HepG2 (cell line): ENCODE results near the gene PLCB4. TPM values are rescaled to one million over a fixed set of nuclear protein-coding genes. Genes with fewer than 3 reads are reported as not detected.

Experiments used
- ATAC-seq: fragments of 200-7000 bp; cut with Tn5 transposase; 3 replicates; pipeline ENCODE4 v1.9.1; 2020; ENCODE audit warnings: mild to moderate bottlenecking, moderate library complexity
- BruUV-seq: library from RNA; stranded (reverse); fragments of 400-500 nt; replicated peaks from 2 replicates; lab custom pipeline; 2021; lab: Mats Ljungman, UMichigan
- CTCF ChIA-PET: fragments of 300-600 bp; formaldehyde crosslinking; extraction: SDS; loops from one replicate; lab custom pipeline; 2021; ENCODE audit warnings: low total read pairs, inconsistent platforms, low intra/inter-chr PET ratio; lab: Yijun Ruan, JAX
- POLR2A ChIA-PET: fragments of 350-600 bp; sonication (Branson Sonifier 250); formaldehyde crosslinking; loops from one replicate; lab custom pipeline; 2020; ENCODE audit warnings: antibody characterized with exemption, inconsistent platforms; lab: Yijun Ruan, JAX
- DNase-seq: peaks from one replicate; pipeline ENCODE4 v3.0.0-alpha.2; 2015; ENCODE audit warnings: low spot score
- FAIRE-seq: peaks from 3 replicates; lab custom pipeline; 2011; peaks lifted over from hg19 to GRCh38; lab: Jason Lieb, UNC
- H2AFZ ChIP-seq: one replicate; pipeline ENCODE4 v1.6.1; 2011; ENCODE audit warnings: low read length, inconsistent platforms
- H3K27ac ChIP-seq: fragments of 300-600 bp; 3 replicates; pipeline ENCODE4 v1.8.0; 2011; ENCODE audit warnings: mixed run types, mild to moderate bottlenecking, mixed read lengths, low read length, inconsistent platforms; ENCODE audit not compliant: insufficient read depth; ENCODE audit errors: extremely low read length
- H3K27me3 ChIP-seq, 2 experiments: fragments of 200-600 bp in 1 of 2; 2 replicates in 1 of 2; 3 replicates in 1 of 2; pipeline versions ENCODE4 v1.6.0 to v1.8.0; 2011; ENCODE audit warnings: low read length in 2 of 2, mild to moderate bottlenecking in 2 of 2, moderate library complexity in 2 of 2, inconsistent platforms in 1 of 2; ENCODE audit not compliant: insufficient read depth in 2 of 2, control insufficient read depth in 1 of 2
- H3K36me3 ChIP-seq, 2 experiments: fragments of 200-600 bp in 1 of 2; replicated peaks in 1 of 2; 2 replicates in 1 of 2; 3 replicates in 1 of 2; pipeline versions ENCODE4 v1.5.1 to v1.8.0; 2011; ENCODE audit warnings: low read length in 2 of 2, inconsistent platforms in 1 of 2; ENCODE audit not compliant: insufficient read depth in 2 of 2, control insufficient read depth in 1 of 2
- H3K4me1 ChIP-seq: 2 replicates; pipeline ENCODE4 v1.5.1; 2012; ENCODE audit warnings: low read length, inconsistent platforms; ENCODE audit not compliant: insufficient read depth
- H3K4me2 ChIP-seq: 2 replicates; pipeline ENCODE4 v1.6.0; 2011; ENCODE audit warnings: low read depth, low read length, inconsistent platforms
- H3K4me3 ChIP-seq, 3 experiments: fragments of 200-600 bp in 1 of 3; sonication (generic), shearing (Covaris generic) in 1 of 3; replicated peaks in 1 of 3; 2 replicates each; pipeline ENCODE4 v1.5.1; 2011 to 2016; ENCODE audit warnings: low read length in 3 of 3, inconsistent platforms in 2 of 3, low read depth in 2 of 3, mild to moderate bottlenecking in 2 of 3, control low read depth in 1 of 3, mixed read lengths in 1 of 3; ENCODE audit not compliant: insufficient read depth in 1 of 3
- H3K79me2 ChIP-seq: one replicate; pipeline ENCODE4 v1.6.1; 2011; ENCODE audit warnings: low read length, inconsistent platforms; ENCODE audit not compliant: insufficient read depth
- H3K9ac ChIP-seq: 2 replicates; pipeline ENCODE4 v1.6.0; 2011; ENCODE audit warnings: mild to moderate bottlenecking, low read depth, low read length, inconsistent platforms; ENCODE audit not compliant: insufficient read depth
- H3K9me3 ChIP-seq: 2 replicates; pipeline ENCODE4 v1.5.1; 2012; ENCODE audit warnings: mild to moderate bottlenecking, low read length
- H4K20me1 ChIP-seq: 2 replicates; pipeline ENCODE4 v1.6.0; 2011; ENCODE audit warnings: inconsistent platforms, mild to moderate bottlenecking, low read length, moderate library complexity; ENCODE audit not compliant: insufficient read depth
- GATAD1 ChIP-seq: IDR thresholded peaks from 2 replicates; pipeline ENCODE4 v1.6.1; 2016; ENCODE audit warnings: missing genetic modification reagents, missing compliant biosample characterization
- HDAC1 ChIP-seq: sonication (generic); formaldehyde crosslinking; IDR thresholded peaks from 2 replicates; pipeline ENCODE4 v1.5.1; 2020; ENCODE audit warnings: mild to moderate bottlenecking, missing genetic modification reagents
- MAFK ChIP-seq, 2 experiments: IDR thresholded peaks in 1 of 2; conservative IDR thresholded peaks in 1 of 2; 2 replicates each; pipeline ENCODE4 v1.6.1; 2011; ENCODE audit warnings: improper control_type of control experiment in 2 of 2, low read length in 2 of 2
- PAX8 ChIP-seq: sonication (generic); formaldehyde crosslinking; IDR thresholded peaks from 2 replicates; pipeline ENCODE4 v1.8.0; 2022; ENCODE audit warnings: mild to moderate bottlenecking, missing genetic modification reagents, borderline replicate concordance
- RELA ChIP-seq: sonication (generic); formaldehyde crosslinking; IDR thresholded peaks from 2 replicates; pipeline ENCODE4 v1.4.0; 2020; ENCODE audit warnings: missing genetic modification reagents
- ZFP36 ChIP-seq: fragments of 150-350 bp; IDR thresholded peaks from 2 replicates; pipeline ENCODE4 v1.6.1; 2018; ENCODE audit warnings: borderline replicate concordance, low read length, low read depth; ENCODE audit not compliant: partially characterized antibody
- WGBS: methylation state at CpG from one replicate; pipeline ENCODE4 v1.1.6; 2017; ENCODE audit warnings: low lambda C conversion rate; 5-methylcytosine and 5-hydroxymethylcytosine counted together
- in situ Hi-C: cut with HindIII; loops from 2 replicates; pipeline ENCODE4 v1.10.0; 2017; ENCODE audit warnings: low pct_unique_long_range_greater_than_20kb; ENCODE audit not compliant: extremely low pct_ligation_motif_present
- intact Hi-C: fragments of 100-400 bp; cut with micrococcal nuclease; formaldehyde crosslinking; loops from one replicate; pipeline ENCODE4 v1.10.0; 2022; ENCODE audit not compliant: unreplicated experiment
- polyA plus RNA-seq, 8 experiments: library from polyadenylated mRNA; depleted of rRNA in 3 of 8; stranded (reverse) in 7 of 8; unstranded in 1 of 8; fragments of >200 nt; fragmentation: Illumina TruSeq in 4 of 8; extraction: Trizol in 4 of 8; gene quantifications; 2 replicates each; pipeline versions ENCODE4 v1.2.1 to v1.2.3, GENCODE V29; 2011 to 2016; ENCODE audit warnings: low read depth in 4 of 8, missing spikeins in 1 of 8, mixed read lengths in 1 of 8; ENCODE audit not compliant: insufficient read depth in 1 of 8
- total RNA-seq, 5 experiments: library from RNA; depleted of rRNA; stranded (reverse); fragments of >200 nt; fragmentation: Illumina TruSeq; extraction: Trizol; gene quantifications; 2 replicates each; pipeline ENCODE4 v1.2.3, GENCODE V29; 2016; ENCODE audit warnings: low read depth in 1 of 5
- TF ChIP-seq, protein P1 (sequence below): sonication (generic); formaldehyde crosslinking; IDR thresholded peaks from 2 replicates; pipeline ENCODE4 v1.4.0; 2020; ENCODE audit warnings: missing genetic modification reagents, mild to moderate bottlenecking, borderline replicate concordance
- TF ChIP-seq, protein P2 (sequence below): sonication (generic); formaldehyde crosslinking; IDR thresholded peaks from 2 replicates; pipeline ENCODE4 v1.4.0; 2020; ENCODE audit warnings: mild to moderate bottlenecking, missing genetic modification reagents
- TF ChIP-seq, protein P3 (sequence below): IDR thresholded peaks from 2 replicates; pipeline ENCODE4 v1.6.1; 2016; ENCODE audit warnings: low read depth

Gene PLCB4
- total and polyA plus RNA-seq, 2 of the 13 experiments (the other 11 are each of a cell fraction or from before 2014, with no cell fraction given) = 0.01 TPM; not detected in 1

DNA sequence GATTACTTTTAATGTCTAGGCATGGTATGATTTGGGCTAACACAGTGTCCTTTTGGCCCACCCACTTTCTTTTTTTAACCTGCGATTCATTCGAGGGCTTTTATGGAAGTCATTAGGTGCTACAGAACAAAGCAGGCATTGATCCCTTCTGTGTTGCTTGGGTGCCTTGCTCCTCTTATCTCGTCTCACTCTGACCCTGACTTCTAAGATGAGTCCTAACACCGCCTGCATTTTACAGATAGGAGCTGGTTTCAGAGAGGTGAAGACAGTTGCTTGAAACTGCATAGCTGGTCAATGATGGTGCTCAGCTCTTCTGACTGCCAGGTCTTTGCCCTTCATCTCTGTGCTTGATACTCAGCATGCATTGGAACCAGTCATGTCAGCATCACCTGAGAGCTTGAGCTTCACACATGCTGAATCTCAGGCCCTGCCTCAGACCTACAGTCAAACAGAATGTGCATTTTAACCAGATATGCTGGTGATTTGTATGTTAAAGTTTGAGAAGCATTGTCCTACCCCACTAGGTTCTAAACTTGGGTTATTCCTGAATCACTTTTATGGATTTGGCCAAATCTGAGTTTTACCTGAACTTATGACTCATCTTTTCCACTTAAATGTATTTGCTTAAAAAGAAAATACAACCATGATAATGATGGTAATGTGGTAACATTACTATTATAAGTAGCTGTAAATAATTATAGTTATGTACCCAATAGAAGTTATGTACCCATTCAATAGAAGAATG lies 142.3 kb downstream of the PLCB4 start (continued):
- TF ChIP-seq, protein P1, sequence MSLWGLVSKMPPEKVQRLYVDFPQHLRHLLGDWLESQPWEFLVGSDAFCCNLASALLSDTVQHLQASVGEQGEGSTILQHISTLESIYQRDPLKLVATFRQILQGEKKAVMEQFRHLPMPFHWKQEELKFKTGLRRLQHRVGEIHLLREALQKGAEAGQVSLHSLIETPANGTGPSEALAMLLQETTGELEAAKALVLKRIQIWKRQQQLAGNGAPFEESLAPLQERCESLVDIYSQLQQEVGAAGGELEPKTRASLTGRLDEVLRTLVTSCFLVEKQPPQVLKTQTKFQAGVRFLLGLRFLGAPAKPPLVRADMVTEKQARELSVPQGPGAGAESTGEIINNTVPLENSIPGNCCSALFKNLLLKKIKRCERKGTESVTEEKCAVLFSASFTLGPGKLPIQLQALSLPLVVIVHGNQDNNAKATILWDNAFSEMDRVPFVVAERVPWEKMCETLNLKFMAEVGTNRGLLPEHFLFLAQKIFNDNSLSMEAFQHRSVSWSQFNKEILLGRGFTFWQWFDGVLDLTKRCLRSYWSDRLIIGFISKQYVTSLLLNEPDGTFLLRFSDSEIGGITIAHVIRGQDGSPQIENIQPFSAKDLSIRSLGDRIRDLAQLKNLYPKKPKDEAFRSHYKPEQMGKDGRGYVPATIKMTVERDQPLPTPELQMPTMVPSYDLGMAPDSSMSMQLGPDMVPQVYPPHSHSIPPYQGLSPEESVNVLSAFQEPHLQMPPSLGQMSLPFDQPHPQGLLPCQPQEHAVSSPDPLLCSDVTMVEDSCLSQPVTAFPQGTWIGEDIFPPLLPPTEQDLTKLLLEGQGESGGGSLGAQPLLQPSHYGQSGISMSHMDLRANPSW = no peak
- TF ChIP-seq PAX8 (CRISPR knock-in tag) (no peak), ZFP36 (no peak), HDAC1 (CRISPR knock-in tag) (no peak), GATAD1 (CRISPR knock-in tag) (no peak)
- TF ChIP-seq, protein P2, sequence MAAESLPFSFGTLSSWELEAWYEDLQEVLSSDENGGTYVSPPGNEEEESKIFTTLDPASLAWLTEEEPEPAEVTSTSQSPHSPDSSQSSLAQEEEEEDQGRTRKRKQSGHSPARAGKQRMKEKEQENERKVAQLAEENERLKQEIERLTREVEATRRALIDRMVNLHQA (CRISPR knock-in tag) = no peak
- TF ChIP-seq, protein P3, sequence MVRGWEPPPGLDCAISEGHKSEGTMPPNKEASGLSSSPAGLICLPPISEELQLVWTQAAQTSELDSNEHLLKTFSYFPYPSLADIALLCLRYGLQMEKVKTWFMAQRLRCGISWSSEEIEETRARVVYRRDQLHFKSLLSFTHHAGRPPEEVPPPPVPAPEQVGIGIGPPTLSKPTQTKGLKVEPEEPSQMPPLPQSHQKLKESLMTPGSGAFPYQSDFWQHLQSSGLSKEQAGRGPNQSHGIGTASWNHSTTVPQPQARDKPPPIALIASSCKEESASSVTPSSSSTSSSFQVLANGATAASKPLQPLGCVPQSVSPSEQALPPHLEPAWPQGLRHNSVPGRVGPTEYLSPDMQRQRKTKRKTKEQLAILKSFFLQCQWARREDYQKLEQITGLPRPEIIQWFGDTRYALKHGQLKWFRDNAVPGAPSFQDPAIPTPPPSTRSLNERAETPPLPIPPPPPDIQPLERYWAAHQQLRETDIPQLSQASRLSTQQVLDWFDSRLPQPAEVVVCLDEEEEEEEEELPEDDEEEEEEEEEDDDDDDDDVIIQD (CRISPR knock-in tag) = no peak

DNA sequence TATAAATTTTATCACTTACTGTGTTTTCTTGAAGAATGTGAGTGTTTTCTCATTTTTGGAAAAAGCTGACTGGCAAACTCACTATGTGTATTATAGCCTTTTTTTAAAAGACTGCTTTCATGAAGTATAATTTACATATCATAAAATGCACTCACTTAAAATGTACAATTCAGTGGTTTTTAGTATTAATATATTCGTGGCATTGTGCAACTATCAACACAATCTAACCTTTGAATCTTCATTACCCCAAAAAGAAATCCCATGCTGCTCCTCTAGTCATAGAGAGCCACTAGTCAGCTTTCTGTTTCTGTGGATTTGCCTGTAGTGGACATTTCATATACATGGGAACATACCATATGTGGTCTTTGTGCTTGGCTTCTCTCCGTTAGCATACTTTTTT lies 143.8 kb downstream of the PLCB4 start:
- Histone ChIP-seq H3K79me2 (no peaks in the 10 kb centered on the region), H3K27ac (no peak overlapping the region), H3K4me3 (no peak overlapping the region), H3K36me3 (no peaks in the 10 kb centered on the region), H2AFZ (no peak overlapping the region), H3K4me1 (no peaks in the 10 kb centered on the region), H4K20me1 (no peaks in the 10 kb centered on the region), H3K4me2 (no peak overlapping the region), H3K9ac (no peak overlapping the region), H3K27me3 (peaks cover 2 to 9% of the 10 kb centered on the region in 2 experiments; a peak in 3 of 5 replicates), H3K9me3 (no peaks in the 10 kb centered on the region)
- no peak for DNase-seq
- no TSS peak for BruUV-seq
- TF ChIP-seq MAFK (conservative IDR thresholded peaks at IDR 0.05 in 1 of 2, IDR thresholded peaks at IDR 0.05 in 1 of 2; ENCODE audit: low read length in 2 of 2) (0 out of 4 replicates have a peak, but pooled peaks of 1 of the 2 experiments have one; percentile 1), RELA (CRISPR knock-in tag) (no peak)
- ChIA-PET POLR2A (no interaction called here), CTCF (no interaction called here)
- in situ Hi-C loops (no loop called here), intact Hi-C loops (loop anchor here (10.0 kb wide), 1 partner anchor 112 kb away; no protein-coding TSS in a partner anchor)
- no peak for ATAC-seq
- 4% methylated on average over 2 of the region's 2 CpGs for WGBS
- FAIRE-seq = no peak
